HG02885 (cell line): ENCODE measurements around the gene TBC1D19.
"Not testable (repeated sequence)": the region's sequence is repeated elsewhere in the genome, so short reads cannot be mapped to it uniquely, and the experiment has no call there.

ENCODE experiments used
- ATAC-seq: cut with Tn5 transposase; IDR thresholded peaks from one replicate; pipeline ENCODE4 v1.9.1; 2021; ENCODE audit warnings: mild to moderate bottlenecking; ENCODE audit not compliant: unreplicated experiment, poor library complexity

TBC1D19 gene

GRCh38 chr4:26594778-26595177, 10.9 kb downstream of the TBC1D19 start:
- no peak for ATAC-seq

GRCh38 chr4:26596843-26597242, 13.0 kb downstream of the TBC1D19 start:
- ATAC-seq = no peak

DNA sequence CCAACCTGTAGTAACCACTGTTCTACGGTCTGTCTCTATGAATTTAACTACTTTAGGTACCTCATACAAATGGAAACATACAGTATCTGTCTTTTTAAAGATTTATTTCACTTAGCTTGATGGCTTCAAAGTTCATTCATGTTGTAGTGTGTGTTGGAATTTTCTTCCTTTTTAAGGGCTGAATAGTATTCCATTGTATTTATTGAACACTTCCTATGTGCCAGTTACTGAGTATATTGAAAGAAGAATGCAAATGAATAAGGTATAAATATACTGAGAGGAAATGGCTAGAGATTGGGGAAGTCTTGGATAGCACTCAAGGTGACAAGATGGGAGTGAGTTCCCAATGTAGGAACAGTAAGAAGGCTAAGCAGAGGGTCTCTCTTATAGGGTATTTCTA, 17.3 kb downstream of the TBC1D19 start:
- ATAC-seq = no peak

GRCh38 chr4:26607776-26608175, 23.9 kb downstream of the TBC1D19 start:
- no peak for ATAC-seq

GRCh38 chr4:26609391-26609790, 25.5 kb downstream of the TBC1D19 start:
- ATAC-seq = no peak

- ATAC-seq = no peak
These were observed 26.0 kb downstream of the TBC1D19 start for GRCh38 chr4:26609868-26610267.

DNA sequence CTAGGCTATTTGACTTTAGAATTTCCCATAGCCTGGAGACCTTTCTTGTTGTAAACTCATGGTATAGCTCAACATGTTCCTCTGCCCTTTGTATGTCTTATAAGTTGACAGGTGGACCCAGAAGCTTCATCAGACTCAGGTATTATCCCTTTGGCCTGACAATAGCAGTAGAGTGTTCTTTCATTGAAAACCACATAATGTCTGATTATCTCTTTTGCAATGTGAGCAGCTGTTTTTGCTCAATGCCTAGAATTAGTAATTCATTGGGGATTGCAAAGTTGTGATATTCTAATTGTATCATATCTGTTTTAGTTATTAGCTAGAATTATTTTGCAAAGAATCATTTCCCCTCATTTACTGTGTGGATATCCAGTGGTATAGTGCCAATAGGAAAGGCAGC, 27.5 kb downstream of the TBC1D19 start:
- no peak for ATAC-seq

DNA sequence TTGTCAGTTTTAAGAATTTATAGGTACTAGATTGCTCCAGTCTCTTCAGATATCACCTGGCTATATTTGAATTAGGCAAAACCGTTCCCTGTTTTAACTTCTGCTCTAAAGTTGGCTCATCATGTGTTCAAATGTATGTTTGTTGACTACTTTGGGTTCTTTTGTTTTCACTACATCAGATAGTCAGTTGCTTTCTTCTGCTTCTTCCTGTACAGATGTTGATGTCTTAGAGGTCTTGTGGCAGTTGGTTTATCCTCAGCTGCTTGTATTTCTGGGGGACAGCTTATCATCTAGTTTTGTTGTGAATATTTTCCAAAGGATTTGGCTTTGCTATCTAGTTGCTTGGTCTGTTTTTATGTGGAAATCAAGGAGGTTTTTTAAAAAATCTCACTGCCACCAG, 28.0 kb downstream of the TBC1D19 start:
- ATAC-seq = no peak

GRCh38 chr4:26613237-26613636, 29.4 kb downstream of the TBC1D19 start:
- ATAC-seq = no peak

DNA sequence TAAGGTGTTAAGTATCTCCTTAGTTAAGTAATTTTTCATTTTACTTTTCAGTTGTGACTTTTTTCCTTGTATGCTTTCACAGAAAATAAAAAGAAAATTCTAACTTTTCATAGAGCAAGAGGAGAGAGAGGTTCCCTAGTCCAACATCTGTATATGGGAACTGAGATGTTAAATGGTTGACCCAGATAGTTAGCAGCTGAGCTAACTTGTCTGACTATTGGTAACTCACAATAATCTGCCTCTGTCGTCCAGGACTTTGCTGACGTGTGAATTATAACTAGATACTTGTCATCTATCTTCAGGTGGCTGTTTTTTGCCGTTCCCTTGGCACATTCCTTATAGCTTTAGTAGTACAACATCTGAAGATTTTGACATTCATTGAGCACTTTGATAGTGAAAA, 29.9 kb downstream of the TBC1D19 start:
- no peak for ATAC-seq

DNA sequence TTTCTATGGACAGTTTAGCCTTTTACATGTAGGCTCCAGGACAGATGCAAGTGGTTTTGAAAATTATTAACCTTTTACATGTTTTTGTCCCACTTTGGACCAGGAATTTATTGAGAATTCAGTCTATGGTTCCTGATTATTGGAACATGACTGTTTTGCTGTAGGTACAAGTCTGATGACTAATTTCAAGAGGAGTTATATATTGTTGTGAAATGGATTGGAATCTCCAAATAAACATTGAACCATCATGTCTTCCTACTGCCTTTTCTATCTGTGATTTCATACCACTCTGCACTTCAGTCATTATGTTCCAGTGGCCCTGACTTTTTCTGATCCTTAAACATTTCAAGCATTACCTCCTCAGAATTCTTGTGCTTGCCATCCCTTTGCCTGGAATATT, 35.9 kb downstream of the TBC1D19 start:
- no peak for ATAC-seq

DNA sequence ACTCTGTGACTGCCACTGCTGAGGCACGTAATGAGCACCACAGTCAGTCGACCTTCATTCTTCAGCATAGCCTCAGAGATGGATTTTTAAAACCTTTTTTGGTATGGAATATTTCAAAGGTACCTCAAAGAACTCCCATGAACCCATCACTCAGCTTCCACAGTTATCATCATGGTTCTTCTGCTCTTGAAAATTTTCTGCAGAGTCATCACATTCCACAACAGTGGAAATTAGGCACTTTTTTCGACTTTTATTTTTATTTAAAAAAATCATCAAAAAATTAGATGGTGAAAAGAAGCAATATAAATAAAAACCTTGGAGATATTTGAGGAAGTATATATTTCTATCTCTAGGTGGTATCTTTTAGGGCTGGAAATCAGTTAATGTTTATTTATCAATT, 37.5 kb downstream of the TBC1D19 start:
- no peak for ATAC-seq

- ATAC-seq = no peak
These were observed 39.0 kb downstream of the TBC1D19 start for GRCh38 chr4:26622913-26623312.

DNA sequence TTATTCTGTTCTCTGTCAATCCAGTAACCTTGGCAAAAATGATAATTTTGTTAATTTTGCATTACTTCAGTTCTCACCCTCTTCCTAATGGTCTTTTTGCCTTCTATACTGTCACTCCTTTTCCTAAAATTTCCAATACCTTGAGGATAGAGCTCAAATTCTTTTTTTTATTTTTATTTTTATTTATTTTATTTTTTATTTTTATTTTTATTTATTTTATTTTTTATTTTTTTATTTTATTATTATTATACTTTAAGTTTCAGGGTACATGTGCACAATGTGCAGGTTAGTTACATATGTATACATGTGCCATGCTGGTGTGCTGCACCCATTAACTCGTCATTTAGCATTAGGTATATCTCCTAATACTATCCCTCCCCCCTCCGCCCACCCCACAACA, 42.8 kb downstream of the TBC1D19 start:
- ATAC-seq = not testable (repeated sequence)

- no peak for ATAC-seq
These were observed 49.0 kb downstream of the TBC1D19 start for GRCh38 chr4:26632916-26633315.

GRCh38 chr4:26634237-26634636, 50.4 kb downstream of the TBC1D19 start:
- no peak for ATAC-seq

GRCh38 chr4:26636458-26636857, 52.6 kb downstream of the TBC1D19 start:
- no peak for ATAC-seq

- not testable (repeated sequence) for ATAC-seq
These were observed 56.8 kb downstream of the TBC1D19 start for GRCh38 chr4:26640639-26641038.

DNA sequence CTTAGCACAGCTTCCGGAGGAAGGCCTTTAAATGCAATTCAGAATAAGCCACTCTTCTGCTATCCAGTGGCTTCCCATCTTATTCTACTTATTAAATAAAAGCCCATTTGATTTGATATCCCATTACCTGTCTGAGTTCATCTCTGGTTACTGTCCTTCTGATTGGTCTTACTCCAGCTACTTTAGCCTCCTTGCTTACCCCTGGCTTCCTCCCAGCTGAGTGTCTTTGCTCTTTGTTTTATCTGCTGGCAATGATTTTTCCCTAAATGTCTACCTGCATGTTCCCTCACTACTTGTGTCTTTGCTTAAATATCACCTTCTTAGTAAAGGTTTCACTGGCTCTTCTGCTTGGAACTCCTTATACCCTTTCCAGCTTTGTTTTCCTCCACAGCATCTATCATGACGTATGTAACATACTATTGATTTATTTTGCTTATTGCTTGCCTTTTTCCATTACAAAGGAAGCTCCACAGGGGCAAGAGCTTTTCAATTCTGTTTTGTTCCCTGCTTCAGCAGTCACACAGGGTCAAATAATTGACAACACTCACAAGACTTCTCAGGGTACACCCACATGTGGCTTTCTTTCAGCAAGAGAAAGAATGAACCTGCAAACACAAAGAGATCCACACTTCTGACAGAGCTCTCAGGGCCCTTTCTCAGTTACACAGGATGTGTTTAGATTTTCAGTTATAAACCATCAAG, 63.8 kb downstream of the TBC1D19 start:
- no peak for ATAC-seq

DNA sequence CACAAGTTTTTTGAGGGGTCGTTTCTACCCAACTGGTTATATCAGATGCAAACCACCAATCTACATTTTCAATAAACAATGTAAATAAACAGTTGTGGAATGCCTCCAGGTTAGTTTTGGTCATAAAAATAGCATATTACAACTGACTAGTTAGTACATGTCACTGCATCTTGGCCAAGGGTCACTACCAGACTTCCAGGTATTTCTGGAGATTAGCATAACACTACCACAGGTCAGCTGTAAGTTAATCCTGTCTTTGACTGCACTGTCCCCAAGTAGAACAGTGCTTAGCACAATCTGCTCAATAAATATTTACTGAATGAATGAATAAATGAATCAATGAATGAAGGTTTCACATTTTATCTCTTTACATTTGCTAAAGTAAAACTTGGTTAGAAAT, 64.4 kb downstream of the TBC1D19 start:
- no peak for ATAC-seq

- ATAC-seq = no peak
These were observed 76.4 kb downstream of the TBC1D19 start for GRCh38 chr4:26660261-26660660.

GRCh38 chr4:26663888-26664287, 80.0 kb downstream of the TBC1D19 start:
- no peak for ATAC-seq
